Kidney (tissue), 14 donors: ENCODE data around the gene PRELP. TPM values are rescaled to one million over a fixed set of nuclear protein-coding genes. Genes with fewer than 3 reads are reported as not detected.

ENCODE experiments used
- DNase-seq, 5 donors: peaks; one replicate each; pipeline ENCODE4 v3.0.0-alpha.2; 2013 to 2020
- FAIRE-seq: peaks from 2 replicates; lab custom pipeline; 2012; peaks lifted over from hg19 to GRCh38; lab: Jason Lieb, UNC
- H3K27ac ChIP-seq, 2 donors: one replicate each; pipeline ENCODE4 v1.7.0; 2013; ENCODE audit warnings: low read depth in 2 of 2, low read length in 2 of 2, inconsistent platforms in 1 of 2
- H3K27me3 ChIP-seq: one replicate; pipeline ENCODE4 v1.7.1; 2013; ENCODE audit warnings: low read length, inconsistent platforms; ENCODE audit not compliant: control insufficient read depth, insufficient read depth
- H3K36me3 ChIP-seq, 3 donors: one replicate each; pipeline versions ENCODE4 v1.7.0 to v1.7.1; 2013; ENCODE audit warnings: low read length in 3 of 3, control low read depth in 1 of 3, inconsistent platforms in 1 of 3; ENCODE audit not compliant: insufficient read depth in 3 of 3, control insufficient read depth in 2 of 3
- H3K4me1 ChIP-seq, 3 donors: one replicate each; pipeline versions ENCODE4 v1.7.0 to v1.7.1; 2013; ENCODE audit warnings: low read length in 3 of 3, inconsistent platforms in 1 of 3, low read depth in 1 of 3; ENCODE audit not compliant: control insufficient read depth in 2 of 3, insufficient read depth in 2 of 3
- H3K4me3 ChIP-seq, 3 donors: one replicate each; pipeline versions ENCODE4 v1.7.0 to v1.8.1; 2013; ENCODE audit warnings: low read length in 3 of 3, control low read depth in 1 of 3, inconsistent platforms in 1 of 3
- H3K9ac ChIP-seq, 3 donors: one replicate each; pipeline versions ENCODE4 v1.7.0 to v1.7.1; 2013; ENCODE audit warnings: low read length in 3 of 3, control low read depth in 1 of 3, inconsistent platforms in 1 of 3
- H3K9me3 ChIP-seq, 3 donors: one replicate each; pipeline versions ENCODE4 v1.7.0 to v1.7.1; 2013; ENCODE audit warnings: low read length in 3 of 3, control low read depth in 1 of 3, inconsistent platforms in 1 of 3; ENCODE audit not compliant: control insufficient read depth in 2 of 3, insufficient read depth in 1 of 3
- CTCF ChIP-seq: IDR thresholded peaks from 3 replicates; pipeline ENCODE4 v1.5.1; 2012; ENCODE audit warnings: mild to moderate bottlenecking, moderate library complexity, borderline replicate concordance; ENCODE audit not compliant: insufficient read depth; ENCODE audit errors: extremely low read depth
- intact Hi-C: fragments of 100-400 bp; cut with DNase I; formaldehyde crosslinking; loops from one replicate; pipeline ENCODE4 v1.11.1; 2022
- polyA plus RNA-seq: library from polyadenylated mRNA; stranded (reverse); fragments of 350-450 nt; fragmentation: Illumina TruSeq; extraction: RNeasy Lipid Tissue Mini Kit (QIAGEN cat#74804); gene quantifications from one replicate; pipeline ENCODE4 v1.2.3, GENCODE V29; 2014; ENCODE audit warnings: low read depth, low replicate concordance; ENCODE audit not compliant: insufficient read depth
- total RNA-seq: library from RNA; stranded (reverse); fragmentation: NEBNext Ultra II Directional; extraction: Animal tissue kit (Norgen Biotek cat#: 25700); gene quantifications from one replicate; pipeline ENCODE4 v1.2.1, GENCODE V29; 2021
- donor health status: control.
- donor health status: control.
- donor health status: control.
- donor health status: control.
- donor health status: control.
- donor health status: DM: yes; HTN: yes; CAD: no.
- donor health status: Normal renal cell carcinoma (clear cell type).

PRELP gene
- total and polyA plus RNA-seq, 2 donors from 2014 or later = 9.5 to 24.5 TPM

- no peaks in the 10 kb centered on the region for H3K36me3 ChIP-seq
- no peaks in the 10 kb centered on the region for H3K9me3 ChIP-seq
- no peak for TF ChIP-seq CTCF
- H3K4me3 ChIP-seq = no peak overlapping the region
- intact Hi-C loops = no loop called here
- H3K27me3 ChIP-seq = no peaks in the 10 kb centered on the region
- H3K9ac ChIP-seq = no peak overlapping the region
- no peak for DNase-seq
- FAIRE-seq = no peak
- H3K4me1 ChIP-seq = peaks cover 0 to 2% (median 0%) of the 10 kb centered on the region in 3 donors
- no peak overlapping the region for H3K27ac ChIP-seq
Measured at GRCh38 chr1:203523667-203524066, 48.1 kb downstream of the PRELP start.

GRCh38 chr1:203524152-203524551, 48.5 kb downstream of the PRELP start:
- Histone ChIP-seq H3K36me3 (no peaks in the 10 kb centered on the region), H3K9ac (no peak overlapping the region), H3K9me3 (no peaks in the 10 kb centered on the region), H3K27ac (no peak overlapping the region), H3K27me3 (no peaks in the 10 kb centered on the region), H3K4me3 (no peak overlapping the region), H3K4me1 (peaks cover 0 to 2% (median 0%) of the 10 kb centered on the region in 3 donors)
- TF ChIP-seq CTCF = no peak
- DNase-seq = no peak
- FAIRE-seq = no peak
- intact Hi-C loops = no loop called here

- Histone ChIP-seq H3K27me3 (no peaks in the 10 kb centered on the region), H3K4me3 (no peak overlapping the region), H3K27ac (no peak overlapping the region), H3K36me3 (no peaks in the 10 kb centered on the region), H3K9me3 (no peaks in the 10 kb centered on the region), H3K4me1 (peaks cover 0 to under 1% (median 0%) of the 10 kb centered on the region in 3 donors), H3K9ac (no peak overlapping the region)
- FAIRE-seq (no peak), DNase-seq (no peak)
- TF ChIP-seq CTCF = no peak
- intact Hi-C loops = no loop called here
Measured at GRCh38 chr1:203524824-203525223, 49.2 kb downstream of the PRELP start.

- Histone ChIP-seq H3K27ac (no peak overlapping the region), H3K27me3 (no peaks in the 10 kb centered on the region), H3K9me3 (no peaks in the 10 kb centered on the region), H3K9ac (no peak overlapping the region), H3K36me3 (no peaks in the 10 kb centered on the region), H3K4me3 (no peak overlapping the region), H3K4me1 (no peaks in the 10 kb centered on the region)
- FAIRE-seq (no peak), DNase-seq (no peak)
- no peak for TF ChIP-seq CTCF
- intact Hi-C loops = no loop called here
Measured at GRCh38 chr1:203525685-203526084, 50.1 kb downstream of the PRELP start.
